Activated T-helper 1 cell treated with Interleukin-2 at 50 U/mL for 16 hours (primary cell): Measurements from ENCODE around the gene NHS.

Experiments used
- DNase-seq: peaks from one replicate; pipeline ENCODE4 v3.0.0-alpha.2; 2020; ENCODE audit warnings: low read depth

NHS gene

GRCh38 chrX:17736478-17736855, 361.5 kb downstream of the NHS start:
- DNase-seq, result no peak

- DNase-seq, result peak; percentile 74
Measured at GRCh38 chrX:17736856-17737709, 362.1 kb downstream of the NHS start, which contains the start of gene SCML1. Gene SCML1, plus strand, starts transcription at chrX:17737493. Its CDS starts 6,694 bp downstream, at chrX:17744187.

GRCh38 chrX:17737710-17737985, 362.6 kb downstream of the NHS start:
- peak; percentile 3 for DNase-seq

DNA sequence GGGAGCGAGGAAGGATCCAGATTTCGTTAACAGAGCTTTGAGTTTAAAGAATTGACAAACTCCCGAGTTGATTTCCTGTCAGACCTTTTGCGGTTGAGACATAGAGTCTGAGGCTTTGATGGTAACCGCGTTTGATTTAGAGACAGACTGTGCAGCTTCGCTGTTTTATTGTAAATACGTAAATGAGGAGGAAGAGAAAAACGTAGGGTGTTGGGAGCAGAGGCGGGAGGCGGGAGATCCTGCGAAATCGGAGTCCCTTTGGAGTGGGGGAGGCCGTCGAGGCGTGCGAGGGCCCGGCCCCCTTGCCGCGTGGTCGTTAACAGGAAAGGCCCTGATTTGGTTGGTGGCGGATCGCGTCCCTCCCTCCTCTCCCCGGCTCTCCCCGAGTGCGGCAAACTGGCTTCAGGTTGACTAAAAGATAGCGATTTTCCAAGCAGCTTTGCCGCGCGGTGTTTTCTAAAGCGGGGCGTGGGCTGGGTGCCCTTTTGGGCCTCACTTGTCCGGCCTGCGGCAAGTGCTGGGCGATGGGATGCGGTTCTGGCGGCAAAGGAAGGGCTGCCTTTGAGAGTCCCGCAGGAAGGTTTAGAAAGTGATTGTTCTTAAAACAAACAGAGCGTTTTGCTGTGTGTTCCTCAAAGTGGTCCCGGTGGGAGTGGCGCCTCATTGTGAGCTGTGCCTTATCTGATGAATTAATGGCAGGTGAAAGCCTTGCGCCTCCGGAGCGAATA, 363.1 kb downstream of the NHS start:
- DNase-seq, result peak; percentile 3

DNA sequence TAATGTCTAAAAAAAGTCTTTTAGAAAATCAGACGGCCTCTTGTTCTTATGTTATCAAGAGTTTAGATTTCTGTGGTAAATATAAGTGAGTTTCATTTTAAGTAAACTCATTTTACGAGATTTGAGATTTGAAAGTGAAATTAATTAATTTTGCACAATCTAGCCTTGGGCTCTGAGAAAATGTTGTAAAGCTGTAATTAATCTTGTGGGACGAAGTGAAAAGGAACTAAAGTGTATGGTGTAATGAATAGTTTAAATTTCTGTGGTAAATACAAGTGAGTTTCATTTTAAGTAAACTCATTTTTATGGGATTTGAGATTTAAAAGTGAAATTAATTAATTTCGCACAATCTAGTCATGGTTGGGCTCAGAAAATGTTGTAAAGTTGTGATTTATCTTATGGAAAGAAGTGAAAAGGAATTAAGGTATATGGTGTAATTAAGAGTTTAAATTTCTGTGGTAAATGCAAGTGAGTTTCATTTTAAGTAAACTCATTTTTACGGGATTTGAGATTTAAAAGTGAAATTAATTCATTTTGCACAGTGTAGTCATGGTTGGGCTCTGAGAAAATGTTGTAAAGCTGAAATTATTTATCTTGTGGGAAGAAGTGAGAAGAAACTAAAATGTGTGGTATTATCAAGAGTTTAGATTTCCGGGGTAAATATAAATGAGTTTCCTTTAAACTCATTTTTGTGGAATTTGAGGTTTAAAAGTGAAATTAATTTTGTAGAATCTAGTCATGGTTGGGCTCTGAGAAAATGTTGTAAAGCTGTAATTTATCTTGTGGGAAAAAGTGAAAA, 363.9 kb downstream of the NHS start:
- DNase-seq, result no peak

- no peak for DNase-seq
Measured at GRCh38 chrX:17740137-17741122, 365.4 kb downstream of the NHS start.

DNA sequence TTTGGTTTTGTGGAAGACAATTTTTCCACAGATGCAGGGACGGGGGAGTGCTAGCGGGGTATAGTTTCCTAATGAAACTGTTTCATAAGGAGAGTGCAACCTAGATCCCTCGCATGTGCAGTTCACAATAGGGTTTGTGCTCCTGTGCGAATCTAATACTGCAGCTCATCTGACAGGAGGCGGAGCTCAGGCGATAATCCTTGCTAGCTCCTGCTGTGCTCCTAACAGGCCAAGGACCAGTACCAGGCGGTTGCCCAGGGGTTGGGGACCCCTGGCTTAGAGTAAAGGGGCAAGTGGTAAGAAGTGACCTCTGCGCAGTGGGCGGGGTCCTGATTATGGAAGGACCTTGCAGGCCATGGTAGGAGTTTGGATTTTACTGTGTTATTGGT, 366.1 kb downstream of the NHS start:
- no peak for DNase-seq

DNA sequence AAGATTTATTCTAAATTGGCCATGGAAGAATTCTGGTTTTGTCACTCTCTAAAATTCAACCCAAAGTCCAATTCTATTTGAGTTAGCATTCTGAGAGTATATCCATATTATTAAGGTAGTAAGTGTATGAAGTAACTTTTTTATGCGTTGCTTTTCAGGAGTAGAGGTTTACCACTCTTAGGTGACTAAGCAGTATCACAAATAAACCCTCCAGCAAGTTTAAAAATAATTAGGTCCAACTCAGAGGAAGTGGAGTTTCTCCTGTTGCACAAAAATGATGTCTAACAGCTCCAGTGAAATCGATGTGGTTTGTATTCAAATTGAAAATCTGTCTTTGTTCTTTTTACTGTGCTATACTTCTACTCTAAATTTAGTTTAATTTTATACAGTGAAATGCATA, 368.9 kb downstream of the NHS start:
- DNase-seq, result no peak

DNA sequence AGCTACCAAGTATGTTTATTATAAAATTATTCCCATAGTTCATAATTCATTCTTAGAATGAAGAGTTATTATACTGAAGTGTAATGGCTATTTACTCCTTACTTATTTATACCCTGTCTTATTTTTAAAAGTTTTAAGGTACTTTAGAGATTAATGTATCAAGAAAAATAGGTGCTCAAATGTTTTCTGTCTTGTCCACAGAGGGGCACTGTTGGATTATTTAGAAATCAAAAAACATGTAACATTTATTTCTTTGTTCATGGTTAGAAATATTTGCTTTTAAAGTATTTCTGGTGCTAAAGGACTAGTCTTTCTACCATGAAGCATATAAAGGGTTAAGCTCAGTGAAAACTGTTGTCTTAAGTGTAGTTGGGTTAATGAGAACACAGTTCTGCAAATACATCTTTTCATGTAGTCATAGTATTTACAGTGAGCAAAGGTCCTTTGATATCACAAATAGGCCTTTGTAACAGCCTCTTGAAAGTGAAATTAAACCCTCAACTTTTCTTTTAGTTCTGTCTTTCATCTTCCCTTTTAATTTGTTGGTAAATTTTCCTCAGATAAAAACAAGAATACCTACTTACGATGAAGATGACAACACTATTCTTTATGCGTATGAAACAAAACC, 370.0 kb downstream of the NHS start:
- DNase-seq, result no peak

DNA sequence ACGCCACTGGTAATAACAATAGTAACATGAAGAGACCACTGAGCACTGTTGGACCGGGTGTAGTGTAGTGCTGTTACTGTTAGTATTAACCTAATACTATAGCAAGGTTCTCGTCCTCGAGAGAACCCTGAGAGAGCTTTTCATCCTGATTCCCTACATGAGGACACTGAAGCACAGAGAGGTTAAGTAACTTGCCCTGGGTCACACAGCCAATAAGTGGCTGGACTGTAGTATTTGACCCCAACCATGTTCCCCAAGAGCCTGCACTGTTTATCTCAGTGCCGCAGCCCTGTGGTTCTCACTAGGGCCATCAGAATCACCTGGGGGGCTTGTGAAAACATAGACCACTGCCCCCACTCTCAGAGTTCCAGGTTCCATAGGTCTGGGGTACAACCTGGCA, 372.7 kb downstream of the NHS start:
- DNase-seq, result no peak

- no peak for DNase-seq
Measured at GRCh38 chrX:17748684-17749083, 373.7 kb downstream of the NHS start.

GRCh38 chrX:17750436-17750835, 375.4 kb downstream of the NHS start:
- DNase-seq, result no peak

- no peak for DNase-seq
Measured at GRCh38 chrX:17758382-17758781, 383.4 kb downstream of the NHS start.

GRCh38 chrX:17759990-17760389, 385.0 kb downstream of the NHS start:
- no peak for DNase-seq

DNA sequence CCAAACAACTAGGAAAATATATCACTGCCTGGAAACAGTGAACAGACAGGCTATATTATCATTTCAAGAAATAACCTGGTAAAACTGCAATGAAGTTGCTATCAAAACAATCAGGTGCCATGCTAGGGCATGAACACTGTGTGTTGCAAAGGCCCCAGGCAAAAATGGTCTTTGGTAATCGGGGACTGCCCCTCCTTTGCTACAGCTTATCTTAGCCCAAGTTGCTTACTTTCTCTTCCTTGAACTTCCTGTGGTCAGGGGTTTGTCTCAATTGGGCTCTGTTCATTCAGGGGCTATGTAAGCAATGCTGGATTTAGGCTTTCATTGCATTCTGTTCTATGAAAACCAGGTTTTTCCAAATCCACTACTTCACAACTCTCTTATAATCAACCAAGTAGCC, 392.7 kb downstream of the NHS start:
- DNase-seq, result no peak

GRCh38 chrX:17768997-17769396, 394.0 kb downstream of the NHS start:
- DNase-seq, result no peak

DNA sequence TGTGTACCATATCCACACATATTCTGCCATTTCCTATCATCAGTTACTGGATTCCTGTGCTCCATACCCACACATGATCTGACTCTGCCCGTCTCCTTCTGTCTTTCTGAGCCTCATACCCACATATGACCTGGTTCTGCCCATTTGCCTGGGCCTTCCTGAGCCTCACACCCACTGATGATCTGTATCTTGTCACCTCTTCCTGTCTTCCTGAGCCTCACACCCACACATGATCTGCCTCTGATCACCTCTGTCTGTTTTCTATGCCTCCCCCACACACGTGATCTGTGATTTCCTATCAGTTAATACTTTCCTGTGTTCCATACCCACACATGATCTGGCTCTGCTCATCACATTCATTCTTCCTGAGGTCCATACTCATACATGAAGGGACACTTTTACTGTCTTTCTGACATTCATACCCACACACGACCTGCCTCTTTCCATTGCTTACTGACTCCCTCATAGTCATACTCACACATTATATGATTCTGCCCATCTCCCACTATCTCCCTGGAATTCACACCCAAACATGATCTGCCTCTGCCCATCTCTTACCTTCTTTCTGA, 394.8 kb downstream of the NHS start:
- no peak for DNase-seq

GRCh38 chrX:17773221-17773876, 398.3 kb downstream of the NHS start:
- no peak for DNase-seq

GRCh38 chrX:17774053-17774452, 399.1 kb downstream of the NHS start:
- no peak for DNase-seq

DNA sequence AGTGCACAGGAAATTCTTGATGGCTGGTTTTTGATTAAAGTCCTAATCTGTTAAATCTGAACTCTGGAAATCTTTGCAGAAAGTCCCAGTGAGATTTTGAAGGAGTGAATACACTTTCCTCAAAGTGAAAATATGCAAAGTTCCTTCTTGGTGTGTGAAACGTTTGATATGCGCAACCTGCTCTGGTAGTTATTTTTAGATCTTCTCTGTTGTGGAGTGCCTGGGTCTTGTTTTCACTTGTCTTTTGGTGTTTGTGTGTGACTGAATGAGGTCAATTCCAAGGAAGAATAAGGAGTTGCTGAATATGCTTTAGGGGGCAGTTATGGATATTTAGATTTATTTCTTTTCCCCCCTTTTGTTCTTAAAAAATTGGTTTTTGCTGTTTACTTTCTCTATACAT, 404.0 kb downstream of the NHS start:
- DNase-seq, result no peak
